Brain pericyte (primary cell): ENCODE measurements around the gene INCENP.
"Not testable (repeated sequence)": the region's sequence is repeated elsewhere in the genome, so short reads cannot be mapped to it uniquely, and the experiment has no call there.

Source experiments
- DNase-seq: peaks from one replicate; pipeline ENCODE4 v3.0.0-alpha.2; 2012; ENCODE audit warnings: low read depth, low spot score

Gene INCENP

GRCh38 chr11:62123669-62124185 lies at the start of gene INCENP:
TSS of gene INCENP (plus strand) at chr11:62124011. CDS start at chr11:62128162, 4,151 bp downstream.
- DNase-seq, result peak; percentile 94

- DNase-seq, result no peak
These were observed 48.4 kb upstream of the INCENP start for GRCh38 chr11:62075438-62075837.

- DNase-seq, result no peak
These were observed 46.7 kb upstream of the INCENP start for GRCh38 chr11:62077132-62077531.

- no peak for DNase-seq
These were observed 42.2 kb upstream of the INCENP start for GRCh38 chr11:62081378-62082291.

- no peak for DNase-seq
These were observed 41.5 kb upstream of the INCENP start for GRCh38 chr11:62082292-62082657.

- DNase-seq, result not testable (repeated sequence)
These were observed 39.0 kb upstream of the INCENP start for GRCh38 chr11:62084801-62085200.

- DNase-seq, result no peak
These were observed 36.1 kb upstream of the INCENP start for GRCh38 chr11:62087694-62088093.

GRCh38 chr11:62088331-62088933 lies 35.4 kb upstream of the INCENP start:
- no peak for DNase-seq

- DNase-seq, result no peak
These were observed 20.7 kb upstream of the INCENP start for GRCh38 chr11:62103141-62103540.

GRCh38 chr11:62103986-62104385 lies 19.8 kb upstream of the INCENP start:
- DNase-seq, result no peak

- no peak for DNase-seq
These were observed 18.8 kb upstream of the INCENP start for GRCh38 chr11:62104816-62105653.

- no peak for DNase-seq
These were observed 18.1 kb upstream of the INCENP start for GRCh38 chr11:62105667-62106191.

- DNase-seq, result no peak
These were observed 15.6 kb upstream of the INCENP start for GRCh38 chr11:62108017-62108750.

GRCh38 chr11:62108971-62109404 lies 14.8 kb upstream of the INCENP start:
- DNase-seq, result no peak

- no peak for DNase-seq
These were observed 8.6 kb upstream of the INCENP start for GRCh38 chr11:62115085-62115694.

- no peak for DNase-seq
These were observed 7.4 kb upstream of the INCENP start for GRCh38 chr11:62116451-62116850.

GRCh38 chr11:62119569-62119968 lies 4.2 kb upstream of the INCENP start:
- no peak for DNase-seq

- DNase-seq, result no peak
These were observed 3.8 kb upstream of the INCENP start for GRCh38 chr11:62120001-62120400.

GRCh38 chr11:62120431-62120830 lies 3.4 kb upstream of the INCENP start:
- DNase-seq, result no peak

- DNase-seq, result no peak
These were observed 1.7 kb upstream of the INCENP start for GRCh38 chr11:62122076-62122475.
